Measurements from ENCODE around the gene TMC6. TPM values are rescaled to one million over a fixed set of nuclear protein-coding genes. Genes with fewer than 3 reads are reported as not detected.

TMC6 gene
- total and polyA plus RNA-seq, 2 of the 13 experiments (the other 11 are each of a cell fraction or from before 2014, with no cell fraction given): 48.4 to 99.1 TPM

DNA sequence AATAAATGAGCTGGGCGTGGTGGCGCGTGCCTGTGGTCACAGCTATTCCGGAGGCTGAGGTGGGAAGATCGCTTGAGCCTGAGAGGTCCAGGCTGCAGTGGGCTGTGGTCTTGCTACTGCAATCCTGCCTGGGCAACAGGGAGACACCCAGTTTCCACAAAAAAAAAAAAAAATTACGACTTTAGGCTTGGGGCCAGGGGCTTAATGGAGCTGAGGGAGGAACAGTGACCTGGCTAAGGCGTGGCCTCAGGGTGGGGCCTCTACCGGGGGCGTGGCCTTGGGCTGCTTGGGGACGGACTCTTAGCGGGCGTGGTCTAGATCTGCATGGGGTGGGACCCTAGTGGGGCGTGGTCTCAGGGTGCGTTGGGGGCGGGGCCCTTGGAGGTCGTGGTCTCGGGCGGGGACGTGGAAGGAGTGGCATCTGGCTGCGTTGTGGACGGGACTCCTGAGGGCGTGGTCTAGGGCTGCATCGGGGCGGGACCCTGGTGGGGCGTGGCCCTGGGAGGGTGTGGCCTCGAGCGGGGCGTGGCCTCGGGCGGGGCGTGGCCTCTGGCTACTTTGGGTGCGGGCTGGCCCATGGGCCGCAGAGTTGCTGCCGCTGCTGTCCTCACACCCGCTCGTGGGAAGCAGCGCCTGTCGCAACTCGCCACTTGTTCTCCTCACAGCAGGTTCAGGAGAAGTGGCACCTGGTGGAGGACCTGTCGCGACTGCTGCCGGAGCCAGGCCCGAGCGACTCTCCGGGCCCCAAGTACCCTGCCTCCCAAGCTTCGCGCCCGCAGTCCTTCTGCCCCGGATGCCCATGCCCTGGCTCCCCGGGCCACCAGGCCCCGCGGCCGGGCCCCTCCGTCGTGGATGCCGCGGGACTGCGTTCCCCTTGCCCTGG lies 11.9 kb upstream of the TMC6 start (continued):
- no peak for TF ChIP-seq PBX3 (CRISPR knock-in tag; IDR thresholded peaks at IDR 0.05; ENCODE audit: borderline replicate concordance)
- TF ChIP-seq, protein P1, sequence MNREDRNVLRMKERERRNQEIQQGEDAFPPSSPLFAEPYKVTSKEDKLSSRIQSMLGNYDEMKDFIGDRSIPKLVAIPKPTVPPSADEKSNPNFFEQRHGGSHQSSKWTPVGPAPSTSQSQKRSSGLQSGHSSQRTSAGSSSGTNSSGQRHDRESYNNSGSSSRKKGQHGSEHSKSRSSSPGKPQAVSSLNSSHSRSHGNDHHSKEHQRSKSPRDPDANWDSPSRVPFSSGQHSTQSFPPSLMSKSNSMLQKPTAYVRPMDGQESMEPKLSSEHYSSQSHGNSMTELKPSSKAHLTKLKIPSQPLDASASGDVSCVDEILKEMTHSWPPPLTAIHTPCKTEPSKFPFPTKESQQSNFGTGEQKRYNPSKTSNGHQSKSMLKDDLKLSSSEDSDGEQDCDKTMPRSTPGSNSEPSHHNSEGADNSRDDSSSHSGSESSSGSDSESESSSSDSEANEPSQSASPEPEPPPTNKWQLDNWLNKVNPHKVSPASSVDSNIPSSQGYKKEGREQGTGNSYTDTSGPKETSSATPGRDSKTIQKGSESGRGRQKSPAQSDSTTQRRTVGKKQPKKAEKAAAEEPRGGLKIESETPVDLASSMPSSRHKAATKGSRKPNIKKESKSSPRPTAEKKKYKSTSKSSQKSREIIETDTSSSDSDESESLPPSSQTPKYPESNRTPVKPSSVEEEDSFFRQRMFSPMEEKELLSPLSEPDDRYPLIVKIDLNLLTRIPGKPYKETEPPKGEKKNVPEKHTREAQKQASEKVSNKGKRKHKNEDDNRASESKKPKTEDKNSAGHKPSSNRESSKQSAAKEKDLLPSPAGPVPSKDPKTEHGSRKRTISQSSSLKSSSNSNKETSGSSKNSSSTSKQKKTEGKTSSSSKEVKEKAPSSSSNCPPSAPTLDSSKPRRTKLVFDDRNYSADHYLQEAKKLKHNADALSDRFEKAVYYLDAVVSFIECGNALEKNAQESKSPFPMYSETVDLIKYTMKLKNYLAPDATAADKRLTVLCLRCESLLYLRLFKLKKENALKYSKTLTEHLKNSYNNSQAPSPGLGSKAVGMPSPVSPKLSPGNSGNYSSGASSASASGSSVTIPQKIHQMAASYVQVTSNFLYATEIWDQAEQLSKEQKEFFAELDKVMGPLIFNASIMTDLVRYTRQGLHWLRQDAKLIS (CRISPR knock-in tag; IDR thresholded peaks at IDR 0.05): no peak
- no peak for TF ChIP-seq ZBTB1 (CRISPR knock-in tag; IDR thresholded peaks at IDR 0.05; ENCODE audit: borderline replicate concordance)
- peak; percentile 61; the same call in 1 of the 2 replicates for TF ChIP-seq SPEN (CRISPR knock-in tag; IDR thresholded peaks at IDR 0.05; ENCODE audit: low read depth)
- TF ChIP-seq ZMYM3 (CRISPR knock-in tag; IDR thresholded peaks at IDR 0.05): no peak
- no peak for TF ChIP-seq NR2F1 (CRISPR knock-in tag; IDR thresholded peaks at IDR 0.05)
- TF ChIP-seq ZNF839 (CRISPR knock-in tag; IDR thresholded peaks at IDR 0.05; ENCODE audit: borderline replicate concordance): no peak
- no peak for TF ChIP-seq ZNF496 (CRISPR knock-in tag; IDR thresholded peaks at IDR 0.05; ENCODE audit: insufficient replicate concordance)
- TF ChIP-seq HMG20A (CRISPR knock-in tag; IDR thresholded peaks at IDR 0.05; ENCODE audit: borderline replicate concordance): no peak
- TF ChIP-seq, protein P2, sequence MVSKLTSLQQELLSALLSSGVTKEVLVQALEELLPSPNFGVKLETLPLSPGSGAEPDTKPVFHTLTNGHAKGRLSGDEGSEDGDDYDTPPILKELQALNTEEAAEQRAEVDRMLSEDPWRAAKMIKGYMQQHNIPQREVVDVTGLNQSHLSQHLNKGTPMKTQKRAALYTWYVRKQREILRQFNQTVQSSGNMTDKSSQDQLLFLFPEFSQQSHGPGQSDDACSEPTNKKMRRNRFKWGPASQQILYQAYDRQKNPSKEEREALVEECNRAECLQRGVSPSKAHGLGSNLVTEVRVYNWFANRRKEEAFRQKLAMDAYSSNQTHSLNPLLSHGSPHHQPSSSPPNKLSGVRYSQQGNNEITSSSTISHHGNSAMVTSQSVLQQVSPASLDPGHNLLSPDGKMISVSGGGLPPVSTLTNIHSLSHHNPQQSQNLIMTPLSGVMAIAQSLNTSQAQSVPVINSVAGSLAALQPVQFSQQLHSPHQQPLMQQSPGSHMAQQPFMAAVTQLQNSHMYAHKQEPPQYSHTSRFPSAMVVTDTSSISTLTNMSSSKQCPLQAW (CRISPR knock-in tag; IDR thresholded peaks at IDR 0.05): peak; percentile 17; the same call in 1 of the 2 replicates
- TF ChIP-seq, protein P3, sequence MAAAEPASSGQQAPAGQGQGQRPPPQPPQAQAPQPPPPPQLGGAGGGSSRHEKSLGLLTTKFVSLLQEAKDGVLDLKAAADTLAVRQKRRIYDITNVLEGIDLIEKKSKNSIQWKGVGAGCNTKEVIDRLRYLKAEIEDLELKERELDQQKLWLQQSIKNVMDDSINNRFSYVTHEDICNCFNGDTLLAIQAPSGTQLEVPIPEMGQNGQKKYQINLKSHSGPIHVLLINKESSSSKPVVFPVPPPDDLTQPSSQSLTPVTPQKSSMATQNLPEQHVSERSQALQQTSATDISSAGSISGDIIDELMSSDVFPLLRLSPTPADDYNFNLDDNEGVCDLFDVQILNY (CRISPR knock-in tag; conservative IDR thresholded peaks at IDR 0.05): no peak
- TF ChIP-seq, protein P4, sequence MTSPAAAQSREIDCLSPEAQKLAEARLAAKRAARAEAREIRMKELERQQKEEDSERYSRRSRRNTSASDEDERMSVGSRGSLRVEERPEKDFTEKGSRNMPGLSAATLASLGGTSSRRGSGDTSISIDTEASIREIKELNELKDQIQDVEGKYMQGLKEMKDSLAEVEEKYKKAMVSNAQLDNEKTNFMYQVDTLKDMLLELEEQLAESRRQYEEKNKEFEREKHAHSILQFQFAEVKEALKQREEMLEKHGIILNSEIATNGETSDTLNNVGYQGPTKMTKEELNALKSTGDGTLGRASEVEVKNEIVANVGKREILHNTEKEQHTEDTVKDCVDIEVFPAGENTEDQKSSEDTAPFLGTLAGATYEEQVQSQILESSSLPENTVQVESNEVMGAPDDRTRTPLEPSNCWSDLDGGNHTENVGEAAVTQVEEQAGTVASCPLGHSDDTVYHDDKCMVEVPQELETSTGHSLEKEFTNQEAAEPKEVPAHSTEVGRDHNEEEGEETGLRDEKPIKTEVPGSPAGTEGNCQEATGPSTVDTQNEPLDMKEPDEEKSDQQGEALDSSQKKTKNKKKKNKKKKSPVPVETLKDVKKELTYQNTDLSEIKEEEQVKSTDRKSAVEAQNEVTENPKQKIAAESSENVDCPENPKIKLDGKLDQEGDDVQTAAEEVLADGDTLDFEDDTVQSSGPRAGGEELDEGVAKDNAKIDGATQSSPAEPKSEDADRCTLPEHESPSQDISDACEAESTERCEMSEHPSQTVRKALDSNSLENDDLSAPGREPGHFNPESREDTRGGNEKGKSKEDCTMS (CRISPR knock-in tag; conservative IDR thresholded peaks at IDR 0.05): no peak
- peak; percentile 78 for TF ChIP-seq XRCC5 (optimal IDR thresholded peaks at IDR 0.05; ENCODE audit: low read length)
- TF ChIP-seq ZBTB7A (CRISPR knock-in tag; IDR thresholded peaks at IDR 0.05): no peak
- no peak for TF ChIP-seq TEAD2 (CRISPR knock-in tag; IDR thresholded peaks at IDR 0.05)
- TF ChIP-seq JDP2 (CRISPR knock-in tag; IDR thresholded peaks at IDR 0.05; ENCODE audit: borderline replicate concordance): no peak
- no peak for TF ChIP-seq ZIK1 (CRISPR knock-in tag; IDR thresholded peaks at IDR 0.05; ENCODE audit: borderline replicate concordance, low read depth)
- no peak for TF ChIP-seq MTF1 (CRISPR knock-in tag; IDR thresholded peaks at IDR 0.05)

Measured in HepG2 (cell line).